ENCODE measurements around the gene GAS6.

The GAS6 gene

GRCh38 chr13:113851826-113852535 is 11.9 kb downstream of the GAS6 start:
- DNase-seq = no peak

GRCh38 chr13:113851480-113851803 is 12.4 kb downstream of the GAS6 start:
- no peak for DNase-seq

- DNase-seq = no peak
These were observed 13.0 kb downstream of the GAS6 start for GRCh38 chr13:113850722-113851479.

- no peak for DNase-seq
These were observed 13.7 kb downstream of the GAS6 start for GRCh38 chr13:113849981-113850721.

GRCh38 chr13:113849546-113849945 is 14.3 kb downstream of the GAS6 start:
- no peak for DNase-seq

- no peak for DNase-seq
These were observed 15.2 kb downstream of the GAS6 start for GRCh38 chr13:113848431-113849260.

GRCh38 chr13:113848020-113848419 is 15.9 kb downstream of the GAS6 start:
- DNase-seq = no peak

GRCh38 chr13:113846636-113847318 is 17.1 kb downstream of the GAS6 start:
- no peak for DNase-seq

GRCh38 chr13:113845723-113846635 is 17.9 kb downstream of the GAS6 start:
- no peak for DNase-seq

GRCh38 chr13:113845055-113845454 is 18.8 kb downstream of the GAS6 start:
- DNase-seq = no peak

- no peak for DNase-seq
These were observed 19.9 kb downstream of the GAS6 start for GRCh38 chr13:113843864-113844556.

GRCh38 chr13:113843063-113843654 is 20.7 kb downstream of the GAS6 start:
- no peak for DNase-seq

- DNase-seq = no peak
These were observed 21.4 kb downstream of the GAS6 start for GRCh38 chr13:113842336-113843062.

- no peak for DNase-seq
These were observed 22.6 kb downstream of the GAS6 start for GRCh38 chr13:113841353-113841650.

GRCh38 chr13:113840541-113841352 is 23.1 kb downstream of the GAS6 start:
- peak; percentile 29 for DNase-seq

- DNase-seq = no peak
These were observed 24.2 kb downstream of the GAS6 start for GRCh38 chr13:113839536-113840204.

GRCh38 chr13:113838711-113839201 is 25.1 kb downstream of the GAS6 start:
- no peak for DNase-seq

All from fibroblast of skin of scalp (primary cell).